ENCODE data around the gene DAPK1. TPM values are rescaled to one million over a fixed set of nuclear protein-coding genes. Genes with fewer than 3 reads are reported as not detected.

DAPK1 gene
- polyA plus RNA-seq, 1 of the 3 experiments (the other 2 are of a cell fraction), result 0.61 TPM

- peaks cover 0 to 33% of the 10 kb centered on the region in 2 experiments; a peak in 2 of 4 replicates for H3K4me1 ChIP-seq (ENCODE audit: control insufficient read depth in 1 of 2, insufficient read depth in 2 of 2, low read depth in 1 of 2, low read length in 1 of 2)
- H2AFZ ChIP-seq (ENCODE audit: low read depth), result no peak overlapping the region
- 68% methylated on average over 3 of the region's 3 CpGs for WGBS (ENCODE audit: low lambda C conversion rate)
- no peaks in the 10 kb centered on the region for H3K27me3 ChIP-seq (ENCODE audit: insufficient read depth)
- no peak for DNase-seq
- H3K36me3 ChIP-seq (replicated peaks in 1 of 2; ENCODE audit: control insufficient read depth in 1 of 2, insufficient read depth in 2 of 2, low read length in 1 of 2), result no peaks in the 10 kb centered on the region
- no peaks in the 10 kb centered on the region for H4K20me1 ChIP-seq (ENCODE audit: insufficient read depth)
- no peak overlapping the region for H3K4me3 ChIP-seq (ENCODE audit: low read depth in 2 of 2, low read length in 1 of 2)
- ChIA-PET POLR2A (no interaction called here), CTCF (interaction anchor here (0.6 to 1.4 kb wide), 2 partner anchors 121 to 186 kb away, joined by 3 to 5 read pairs; partner anchors contain the start of gene DAPK1)
- no peaks in the 10 kb centered on the region for H3F3A ChIP-seq (replicated peaks; ENCODE audit: insufficient read depth)
- TF ChIP-seq MAX (IDR thresholded peaks at IDR 0.05; ENCODE audit: low read depth) (no peak), TEAD4 (IDR thresholded peaks at IDR 0.05; ENCODE audit: borderline replicate concordance, insufficient read depth) (no peak)
- no peaks in the 10 kb centered on the region for H3K79me2 ChIP-seq (ENCODE audit: insufficient read depth)
- H3K27ac ChIP-seq (ENCODE audit: low read depth in 2 of 2, low read length in 1 of 2), result no peak overlapping the region
- no peak overlapping the region for H3K4me2 ChIP-seq
- H3K9ac ChIP-seq, result no peak overlapping the region
- no peaks in the 10 kb centered on the region for H3K9me3 ChIP-seq
- H3K9me2 ChIP-seq, result no peaks in the 10 kb centered on the region
Observed at GRCh38 chr9:87618931-87619330, 121.3 kb downstream of the DAPK1 start.

GRCh38 chr9:87619346-87619745, 121.7 kb downstream of the DAPK1 start:
- H3K36me3 ChIP-seq (replicated peaks in 1 of 2; ENCODE audit: control insufficient read depth in 1 of 2, insufficient read depth in 2 of 2, low read length in 1 of 2), result no peaks in the 10 kb centered on the region
- ChIA-PET POLR2A (no interaction called here), CTCF (interaction anchor here (0.6 to 1.4 kb wide), 2 partner anchors 122 to 187 kb away, joined by 3 to 5 read pairs; partner anchors contain the start of gene DAPK1)

More at GRCh38 chr9:87619346-87619745, 121.7 kb downstream of the DAPK1 start:
- WGBS (ENCODE audit: low lambda C conversion rate), result 70% methylated on average over 8 of the region's 8 CpGs
- Histone ChIP-seq H3K4me2 (no peak overlapping the region), H3K79me2 (ENCODE audit: insufficient read depth) (no peaks in the 10 kb centered on the region), H3K9me3 (no peaks in the 10 kb centered on the region), H4K20me1 (ENCODE audit: insufficient read depth) (no peaks in the 10 kb centered on the region), H3K4me1 (ENCODE audit: control insufficient read depth in 1 of 2, insufficient read depth in 2 of 2, low read depth in 1 of 2, low read length in 1 of 2) (peaks cover 0 to 36% of the 10 kb centered on the region in 2 experiments; a peak in 2 of 4 replicates), H3K27me3 (ENCODE audit: insufficient read depth) (no peaks in the 10 kb centered on the region), H3K9ac (no peak overlapping the region), H2AFZ (ENCODE audit: low read depth) (no peak overlapping the region), H3K4me3 (ENCODE audit: low read depth in 2 of 2, low read length in 1 of 2) (no peak overlapping the region), H3K9me2 (no peaks in the 10 kb centered on the region), H3F3A (replicated peaks; ENCODE audit: insufficient read depth) (no peaks in the 10 kb centered on the region), H3K27ac (ENCODE audit: low read depth in 2 of 2, low read length in 1 of 2) (peak overlapping the region in 1 of 2 experiments; percentile 96; a peak in 2 of 4 replicates)
- TF ChIP-seq NRF1 (IDR thresholded peaks at IDR 0.05; ENCODE audit: low read depth, low read length), result no peak
- no peak for TF ChIP-seq RCOR1 (IDR thresholded peaks at IDR 0.05; ENCODE audit: low read length)
- no peak for TF ChIP-seq USF1 (IDR thresholded peaks at IDR 0.05; ENCODE audit: borderline replicate concordance, low read depth)
- TF ChIP-seq RFX5 (IDR thresholded peaks at IDR 0.05; ENCODE audit: low read length), result no peak
- no peak for TF ChIP-seq FOXJ3 (CRISPR knock-in tag; IDR thresholded peaks at IDR 0.05)
- no peak for TF ChIP-seq MXI1 (IDR thresholded peaks at IDR 0.05; ENCODE audit: low read depth, low read length)
- no peak for TF ChIP-seq ZBTB33 (IDR thresholded peaks at IDR 0.05; ENCODE audit: borderline replicate concordance, low read depth)
- TF ChIP-seq EP300 (IDR thresholded peaks at IDR 0.05; ENCODE audit: borderline replicate concordance in 1 of 2, low read depth in 1 of 2, low read length in 1 of 2), result no peak
- TF ChIP-seq TAF1 (IDR thresholded peaks at IDR 0.05; ENCODE audit: borderline replicate concordance, low read depth, low read length), result no peak
- TF ChIP-seq USF2 (IDR thresholded peaks at IDR 0.05; ENCODE audit: borderline replicate concordance, low read depth, low read length), result no peak
- TF ChIP-seq YY1 (IDR thresholded peaks at IDR 0.05; ENCODE audit: low read depth), result no peak
- no peak for TF ChIP-seq RAD21 (IDR thresholded peaks at IDR 0.05; ENCODE audit: low read length)
- TF ChIP-seq POLR2AphosphoS5 (IDR thresholded peaks at IDR 0.05; ENCODE audit: low read depth, low read length), result no peak
- no peak for DNase-seq

Data from SK-N-SH (cell line).